Measurements from ENCODE around the gene TIFAB.

The TIFAB gene

DNA sequence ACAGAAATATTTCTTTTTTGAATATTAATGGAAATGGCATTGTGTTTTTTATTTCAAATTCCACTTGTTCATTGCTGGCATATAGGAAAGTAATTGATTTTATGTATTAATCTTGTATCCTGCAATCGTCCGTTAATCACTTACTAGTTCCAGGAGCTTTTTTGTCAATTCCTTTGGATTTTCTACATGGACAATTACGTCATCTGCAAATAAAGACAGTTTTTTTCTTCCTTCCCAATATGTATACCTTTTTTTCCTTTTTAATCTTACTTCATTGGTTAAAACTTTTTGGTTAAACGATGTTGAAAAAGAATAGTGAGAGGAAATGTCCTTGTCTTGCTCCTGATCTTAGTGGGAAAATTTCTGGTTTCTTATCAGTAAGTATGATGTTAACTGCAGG, 1.5 kb upstream of the TIFAB start:
- no peak for TF ChIP-seq CTCF (IDR thresholded peaks at IDR 0.05; ENCODE audit: low read depth, low read length)
- Histone ChIP-seq H3K36me3 (no peaks in the 10 kb centered on the region), H3K27me3 (ENCODE audit: insufficient read depth, low read depth, severe bottlenecking) (no peaks in the 10 kb centered on the region), H3K4me3 (ENCODE audit: low read depth, low read length) (no peak overlapping the region), H3K9me3 (ENCODE audit: severe bottlenecking) (no peaks in the 10 kb centered on the region), H3K27ac (no peak overlapping the region)
- DNase-seq = no peak

DNA sequence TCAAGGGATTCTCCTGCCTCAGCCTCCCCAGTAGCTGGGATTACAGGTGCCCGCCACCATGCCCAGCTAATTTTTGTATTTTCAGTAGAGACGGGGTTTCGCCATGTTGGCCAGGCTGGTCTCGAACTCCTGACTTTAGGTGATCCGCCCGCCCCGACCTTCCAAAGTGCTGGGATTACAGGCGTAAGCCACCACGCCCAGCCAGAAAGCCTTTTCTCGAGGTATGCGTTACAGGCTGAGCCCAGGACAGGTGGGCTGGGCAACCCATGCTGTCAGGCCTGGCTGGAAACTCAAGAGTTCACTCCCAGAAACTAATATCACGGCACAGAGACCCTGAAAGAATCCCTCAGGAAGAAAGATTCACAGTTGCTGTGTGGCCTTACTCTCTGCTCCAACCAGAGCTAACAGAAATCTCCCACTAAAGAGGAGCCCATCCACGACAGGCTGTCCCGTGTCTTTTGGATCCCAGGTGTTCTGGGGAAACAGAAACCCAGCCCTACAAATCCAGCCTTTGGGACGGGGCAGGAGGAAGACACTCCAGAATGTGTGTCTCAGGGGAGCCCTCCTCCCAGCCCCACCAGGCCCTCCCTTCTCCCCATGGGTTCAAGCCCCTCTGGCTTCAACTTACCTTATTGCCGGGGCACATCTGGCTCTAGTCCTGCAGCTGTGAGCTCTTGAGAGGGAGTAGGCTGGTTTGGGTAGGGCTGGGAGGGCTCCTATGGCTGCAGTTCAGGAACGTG, 400 bp downstream of the TIFAB start:
- no peak for TF ChIP-seq CTCF (IDR thresholded peaks at IDR 0.05; ENCODE audit: low read depth, low read length)
- Histone ChIP-seq H3K4me3 (ENCODE audit: low read depth, low read length) (no peak overlapping the region), H3K36me3 (no peaks in the 10 kb centered on the region), H3K9me3 (ENCODE audit: severe bottlenecking) (no peaks in the 10 kb centered on the region), H3K27ac (no peak overlapping the region), H3K27me3 (ENCODE audit: insufficient read depth, low read depth, severe bottlenecking) (no peaks in the 10 kb centered on the region)
- no peak for DNase-seq

DNA sequence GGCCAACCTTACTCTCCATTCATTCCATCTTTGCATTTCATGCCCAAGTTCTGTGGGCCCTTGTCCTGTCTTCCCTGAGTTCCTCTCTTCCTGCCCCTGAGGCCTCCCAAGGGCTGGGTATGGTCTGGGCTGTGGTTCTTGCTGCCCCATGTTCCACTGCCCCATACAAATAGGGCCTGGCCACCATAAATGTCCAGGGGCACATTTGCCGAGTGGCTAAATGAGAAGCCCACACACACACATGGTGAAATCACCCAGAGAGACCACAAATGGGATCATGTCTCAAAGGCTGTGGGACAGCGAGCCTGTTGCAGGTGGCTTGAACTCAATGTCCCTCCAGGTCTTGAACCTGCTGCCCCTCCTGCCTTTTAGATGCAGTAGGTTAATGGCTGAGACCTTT, 1.2 kb downstream of the TIFAB start:
- Histone ChIP-seq H3K36me3 (no peaks in the 10 kb centered on the region), H3K27me3 (ENCODE audit: insufficient read depth, low read depth, severe bottlenecking) (no peaks in the 10 kb centered on the region), H3K9me3 (ENCODE audit: severe bottlenecking) (no peaks in the 10 kb centered on the region), H3K27ac (no peak overlapping the region), H3K4me3 (ENCODE audit: low read depth, low read length) (no peak overlapping the region)
- no peak for DNase-seq
- no peak for TF ChIP-seq CTCF (IDR thresholded peaks at IDR 0.05; ENCODE audit: low read depth, low read length)

- Histone ChIP-seq H3K36me3 (no peaks in the 10 kb centered on the region), H3K9me3 (ENCODE audit: severe bottlenecking) (no peaks in the 10 kb centered on the region), H3K27me3 (ENCODE audit: insufficient read depth, low read depth, severe bottlenecking) (no peaks in the 10 kb centered on the region), H3K27ac (no peak overlapping the region), H3K4me3 (ENCODE audit: low read depth, low read length) (no peak overlapping the region)
- DNase-seq = no peak
- TF ChIP-seq CTCF (IDR thresholded peaks at IDR 0.05; ENCODE audit: low read depth, low read length) = no peak
These were observed 1.8 kb downstream of the TIFAB start for GRCh38 chr5:135450336-135450735.

GRCh38 chr5:135449644-135450043, 2.5 kb downstream of the TIFAB start:
- H3K4me3 ChIP-seq (ENCODE audit: low read depth, low read length) = no peak overlapping the region
- no peak for DNase-seq
- TF ChIP-seq CTCF (IDR thresholded peaks at IDR 0.05; ENCODE audit: low read depth, low read length) = no peak
- no peaks in the 10 kb centered on the region for H3K9me3 ChIP-seq (ENCODE audit: severe bottlenecking)
- no peaks in the 10 kb centered on the region for H3K27me3 ChIP-seq (ENCODE audit: insufficient read depth, low read depth, severe bottlenecking)
- H3K27ac ChIP-seq = no peak overlapping the region
- H3K36me3 ChIP-seq = no peaks in the 10 kb centered on the region
